Tibial nerve (tissue), 4 donors: ENCODE measurements around the gene MIGA1. TPM values are rescaled to one million over a fixed set of nuclear protein-coding genes. Genes with fewer than 3 reads are reported as not detected.

Experiments
- DNase-seq, 2 donors: peaks; one replicate each; pipeline ENCODE4 v3.0.0-alpha.2; 2019; ENCODE audit warnings: low spot score in 2 of 2
- H3K27ac ChIP-seq, 4 donors: fragments of 200-600 bp; sonication (generic) in 3 of 4; one replicate each; pipeline ENCODE4 v1.5.1; 2017 to 2019; ENCODE audit warnings: mild to moderate bottlenecking in 1 of 4
- H3K27me3 ChIP-seq, 2 donors: fragments of 200-600 bp; sonication (generic) in 1 of 2; one replicate each; pipeline versions ENCODE4 v1.5.1 to v1.6.0; 2017 to 2019
- H3K36me3 ChIP-seq, 3 donors: fragments of 200-600 bp; sonication (generic); one replicate each; pipeline ENCODE4 v1.5.1; 2018 to 2019
- H3K4me1 ChIP-seq, 4 donors: fragments of 200-600 bp; sonication (generic) in 3 of 4; one replicate each; pipeline ENCODE4 v1.5.1; 2017 to 2019
- H3K4me3 ChIP-seq, 4 donors: fragments of 200-600 bp; sonication (generic) in 3 of 4; one replicate each; pipeline ENCODE4 v1.5.1; 2017 to 2019; ENCODE audit warnings: mild to moderate bottlenecking in 1 of 4, moderate library complexity in 1 of 4
- H3K9me3 ChIP-seq, 4 donors: fragments of 200-600 bp; sonication (generic) in 3 of 4; one replicate each; pipeline ENCODE4 v1.5.1; 2017 to 2019
- EP300 ChIP-seq, 2 donors: sonication (generic); formaldehyde crosslinking; IDR thresholded peaks; one replicate each; pipeline ENCODE4 v1.6.1; 2017; ENCODE audit warnings: antibody characterized with exemption in 2 of 2, mild to moderate bottlenecking in 1 of 2
- POLR2A ChIP-seq, 2 donors: fragments of 450-650 bp; IDR thresholded peaks; one replicate each; pipeline ENCODE4 v1.6.1; 2017; ENCODE audit warnings: antibody characterized with exemption in 2 of 2, mild to moderate bottlenecking in 2 of 2, moderate library complexity in 2 of 2
- WGBS, 2 donors: methylation state at CpG; one replicate each; pipeline ENCODE4 v1.1.5; 2018; 5-methylcytosine and 5-hydroxymethylcytosine counted together
- total RNA-seq, 4 donors: library from RNA; depleted of rRNA; stranded (reverse); fragments of >200 nt; gene quantifications; one replicate each; pipeline ENCODE4 v1.1.0, GENCODE V29; 2016
- TF ChIP-seq, protein P1 (sequence below), 5 experiments: fragments of 200-600 bp in 3 of 5; fragments of 450-650 bp in 2 of 5; sonication (generic) in 3 of 5; IDR thresholded peaks; one replicate each; pipeline ENCODE4 v1.5.1; 2016 to 2019; ENCODE audit warnings: antibody characterized with exemption in 5 of 5, mild to moderate bottlenecking in 3 of 5, moderate library complexity in 2 of 5

The MIGA1 gene
- total RNA-seq, 4 donors from 2014 or later, result 14.7 to 27.8 (median 21.2) TPM

DNA sequence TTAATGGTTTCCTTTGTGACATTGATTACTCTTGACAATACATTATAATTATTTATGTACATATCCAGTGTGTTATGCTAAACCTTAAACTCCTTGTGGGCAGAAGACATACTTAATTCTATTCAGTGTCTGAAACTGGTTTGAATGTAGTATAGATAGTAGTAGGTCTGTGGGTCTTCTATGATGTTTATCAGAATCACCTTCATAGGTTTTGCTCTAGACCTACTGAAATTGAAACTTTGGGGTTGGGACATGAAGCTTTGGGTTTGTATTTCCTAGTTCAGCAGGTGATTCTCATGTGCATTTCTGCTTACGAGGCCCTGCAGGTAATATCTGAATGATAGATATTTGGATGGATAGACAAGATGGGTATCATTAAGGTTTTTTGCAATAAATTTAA lies 48.6 kb downstream of the MIGA1 start:
- Histone ChIP-seq H3K9me3 (no peaks in the 10 kb centered on the region), H3K27ac (no peak overlapping the region), H3K4me3 (no peak overlapping the region), H3K4me1 (peaks cover 0 to 51% (median 15%) of the 10 kb centered on the region in 4 donors), H3K27me3 (no peaks in the 10 kb centered on the region), H3K36me3 (peaks cover 0 to 13% (median 0%) of the 10 kb centered on the region in 3 donors)
- DNase-seq, result no peak
- no peak for TF ChIP-seq EP300 (IDR thresholded peaks at IDR 0.05)
- TF ChIP-seq, protein P1, sequence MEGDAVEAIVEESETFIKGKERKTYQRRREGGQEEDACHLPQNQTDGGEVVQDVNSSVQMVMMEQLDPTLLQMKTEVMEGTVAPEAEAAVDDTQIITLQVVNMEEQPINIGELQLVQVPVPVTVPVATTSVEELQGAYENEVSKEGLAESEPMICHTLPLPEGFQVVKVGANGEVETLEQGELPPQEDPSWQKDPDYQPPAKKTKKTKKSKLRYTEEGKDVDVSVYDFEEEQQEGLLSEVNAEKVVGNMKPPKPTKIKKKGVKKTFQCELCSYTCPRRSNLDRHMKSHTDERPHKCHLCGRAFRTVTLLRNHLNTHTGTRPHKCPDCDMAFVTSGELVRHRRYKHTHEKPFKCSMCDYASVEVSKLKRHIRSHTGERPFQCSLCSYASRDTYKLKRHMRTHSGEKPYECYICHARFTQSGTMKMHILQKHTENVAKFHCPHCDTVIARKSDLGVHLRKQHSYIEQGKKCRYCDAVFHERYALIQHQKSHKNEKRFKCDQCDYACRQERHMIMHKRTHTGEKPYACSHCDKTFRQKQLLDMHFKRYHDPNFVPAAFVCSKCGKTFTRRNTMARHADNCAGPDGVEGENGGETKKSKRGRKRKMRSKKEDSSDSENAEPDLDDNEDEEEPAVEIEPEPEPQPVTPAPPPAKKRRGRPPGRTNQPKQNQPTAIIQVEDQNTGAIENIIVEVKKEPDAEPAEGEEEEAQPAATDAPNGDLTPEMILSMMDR (IDR thresholded peaks at IDR 0.05), result no peak
- no peak for TF ChIP-seq POLR2A (IDR thresholded peaks at IDR 0.05)
- WGBS, 2 donors, result 97 to 100% methylated on average over 1 of the region's 1 CpG

DNA sequence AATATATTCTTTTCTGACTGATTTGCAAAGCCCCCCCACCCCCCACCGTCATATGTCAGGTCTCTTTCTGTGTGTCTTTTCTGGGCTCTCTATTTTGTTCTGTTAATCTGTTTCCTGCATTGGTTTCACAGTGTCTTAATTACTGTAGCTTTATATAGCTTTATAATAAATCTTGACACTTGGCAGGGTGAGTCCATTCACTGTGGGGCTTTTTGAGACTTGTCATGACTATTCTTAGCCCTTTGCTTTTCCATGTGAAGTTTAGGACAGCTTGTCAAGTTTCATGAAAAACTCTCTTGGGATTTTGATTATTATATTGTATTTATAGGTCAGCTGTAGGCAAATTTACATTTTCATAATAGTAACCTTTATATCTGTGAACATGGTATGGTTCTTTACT lies 50.4 kb downstream of the MIGA1 start:
- Histone ChIP-seq H3K27ac (peak overlapping the region in 2 of 4 donors; percentile 1 to 82), H3K9me3 (no peaks in the 10 kb centered on the region), H3K4me3 (no peak overlapping the region), H3K36me3 (peaks cover 0 to 13% (median 0%) of the 10 kb centered on the region in 3 donors), H3K27me3 (no peaks in the 10 kb centered on the region), H3K4me1 (peaks cover 0 to 56% (median 28%) of the 10 kb centered on the region in 4 donors)
- WGBS, 2 donors, result 85 to 87% methylated on average over 1 of the region's 1 CpG
- TF ChIP-seq POLR2A (IDR thresholded peaks at IDR 0.05) (no peak), EP300 (IDR thresholded peaks at IDR 0.05) (no peak)
- TF ChIP-seq, protein P1 (IDR thresholded peaks at IDR 0.05), result no peak
- DNase-seq, result no peak

DNA sequence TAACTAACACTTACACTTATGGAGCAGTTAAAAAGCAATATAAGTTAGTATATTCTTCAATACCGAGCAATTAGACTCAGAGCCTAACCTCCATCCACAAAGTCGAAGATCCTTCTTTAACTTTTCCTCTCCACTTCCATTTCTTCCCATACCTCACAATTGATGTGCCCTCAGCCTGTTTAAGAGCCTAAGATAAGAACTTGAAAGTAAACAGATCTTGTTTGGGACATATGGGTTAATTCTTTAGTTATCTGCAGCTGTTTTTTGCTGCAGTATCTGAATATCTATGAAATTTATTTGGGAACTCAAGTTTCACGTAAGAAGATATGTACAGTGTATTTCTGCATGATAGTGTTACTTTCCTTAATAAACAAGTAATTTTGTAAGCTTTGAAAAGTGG lies 51.5 kb downstream of the MIGA1 start:
- 91 to 95% methylated on average over 3 of the region's 3 CpGs for WGBS, 2 donors

DNA sequence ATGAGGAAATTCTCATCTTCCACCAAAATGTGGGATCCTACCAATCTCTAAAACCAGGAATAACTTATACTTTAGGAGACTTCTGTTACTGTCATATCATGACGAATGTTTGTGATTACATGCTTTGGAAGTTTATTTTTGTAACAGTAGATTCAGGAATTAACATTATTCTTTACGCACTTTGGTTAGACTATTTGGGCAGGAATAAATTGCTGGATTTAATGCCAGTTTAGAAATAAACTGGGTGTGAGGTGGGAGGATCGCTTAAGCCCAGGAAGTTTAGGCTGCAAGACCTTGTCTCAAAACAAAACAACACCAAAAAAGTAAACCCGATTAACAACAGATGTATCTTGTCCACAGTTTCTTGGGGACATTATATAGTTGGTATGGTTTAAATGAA lies 52.1 kb downstream of the MIGA1 start:
- peaks cover 0 to 8% (median 0%) of the 10 kb centered on the region in 3 donors for H3K36me3 ChIP-seq
- 79 to 80% methylated on average over 4 of the region's 4 CpGs for WGBS, 2 donors
- no peak for DNase-seq
- H3K4me1 ChIP-seq, result peaks cover 0 to 57% (median 28%) of the 10 kb centered on the region in 4 donors
- no peaks in the 10 kb centered on the region for H3K9me3 ChIP-seq
- H3K27me3 ChIP-seq, result no peaks in the 10 kb centered on the region
- no peak overlapping the region for H3K4me3 ChIP-seq
- H3K27ac ChIP-seq, result peak overlapping the region; percentile 14 to 82 (median 72)
- no peak for TF ChIP-seq EP300 (IDR thresholded peaks at IDR 0.05)
- TF ChIP-seq, protein P1 (IDR thresholded peaks at IDR 0.05), result no peak

More for the DNA sequence above, 51.5 kb downstream of the MIGA1 start:
- no peak for DNase-seq
- Histone ChIP-seq H3K36me3 (peaks cover 0 to 13% (median 0%) of the 10 kb centered on the region in 3 donors), H3K4me1 (peaks cover 0 to 57% (median 28%) of the 10 kb centered on the region in 4 donors), H3K27ac (peak overlapping the region in 2 of 4 donors; percentile 81 to 82), H3K4me3 (no peak overlapping the region), H3K9me3 (no peaks in the 10 kb centered on the region), H3K27me3 (no peaks in the 10 kb centered on the region)
- no peak for TF ChIP-seq POLR2A (IDR thresholded peaks at IDR 0.05)
- TF ChIP-seq, protein P1 (IDR thresholded peaks at IDR 0.05), result no peak
- no peak for TF ChIP-seq EP300 (IDR thresholded peaks at IDR 0.05)

DNA sequence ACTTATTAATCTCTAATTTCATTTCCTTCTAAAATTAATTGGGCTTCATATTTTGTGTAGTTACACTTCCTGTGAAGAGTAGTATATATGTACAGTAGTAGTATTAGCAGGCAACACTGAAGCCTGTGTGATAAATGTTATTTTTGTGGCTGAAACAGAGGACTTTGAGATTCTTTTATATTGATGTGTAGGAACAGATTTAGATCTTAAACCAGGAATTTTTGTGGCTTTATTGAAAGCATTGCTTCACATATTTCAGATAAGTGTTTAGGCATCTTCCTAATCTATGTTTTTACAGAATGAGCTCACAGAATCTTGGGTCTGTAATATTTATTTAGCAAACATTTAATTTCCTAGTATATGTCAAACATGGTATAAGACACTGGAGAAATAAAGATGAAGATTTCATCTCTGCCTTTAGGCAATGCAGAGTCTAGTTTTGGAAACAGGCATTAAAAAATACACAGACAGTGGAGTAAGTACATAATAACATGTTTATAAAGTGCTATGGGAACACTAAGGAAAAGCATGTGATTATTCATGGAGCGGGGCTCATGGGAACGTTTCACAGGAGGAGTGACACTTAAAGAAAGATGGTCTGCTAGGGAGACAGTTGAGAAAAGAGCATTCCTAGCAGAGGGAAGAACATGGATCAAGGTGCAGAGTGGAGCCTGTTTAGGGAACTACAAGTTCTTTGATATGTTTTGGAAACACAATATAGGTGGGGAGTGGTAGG lies 52.7 kb downstream of the MIGA1 start:
- Histone ChIP-seq H3K27ac (peak overlapping the region; percentile 14 to 82 (median 72)), H3K27me3 (no peaks in the 10 kb centered on the region), H3K4me1 (peaks cover 0 to 57% (median 28%) of the 10 kb centered on the region in 4 donors), H3K9me3 (no peaks in the 10 kb centered on the region), H3K4me3 (no peak overlapping the region), H3K36me3 (peaks cover 0 to 4% (median 0%) of the 10 kb centered on the region in 3 donors)
- peak in 1 of 2 donors; percentile 12 for DNase-seq
- WGBS, 2 donors, result 42 to 48% methylated on average over 2 of the region's 2 CpGs
- TF ChIP-seq EP300 (IDR thresholded peaks at IDR 0.05), result no peak
- TF ChIP-seq POLR2A (IDR thresholded peaks at IDR 0.05), result no peak
- TF ChIP-seq, protein P1 (IDR thresholded peaks at IDR 0.05), result no peak
